Measurements from ENCODE around the gene ENTPD8. TPM values are rescaled to one million over a fixed set of nuclear protein-coding genes. Genes with fewer than 3 reads are reported as not detected.
A peak's percentile ranks its signal among the peaks of the same experiment; 100 is the strongest.

Gene ENTPD8
- total and polyA plus RNA-seq, 2 of the 4 experiments (the other 2 are of a cell fraction) = 0.07 TPM; not detected in 1

DNA sequence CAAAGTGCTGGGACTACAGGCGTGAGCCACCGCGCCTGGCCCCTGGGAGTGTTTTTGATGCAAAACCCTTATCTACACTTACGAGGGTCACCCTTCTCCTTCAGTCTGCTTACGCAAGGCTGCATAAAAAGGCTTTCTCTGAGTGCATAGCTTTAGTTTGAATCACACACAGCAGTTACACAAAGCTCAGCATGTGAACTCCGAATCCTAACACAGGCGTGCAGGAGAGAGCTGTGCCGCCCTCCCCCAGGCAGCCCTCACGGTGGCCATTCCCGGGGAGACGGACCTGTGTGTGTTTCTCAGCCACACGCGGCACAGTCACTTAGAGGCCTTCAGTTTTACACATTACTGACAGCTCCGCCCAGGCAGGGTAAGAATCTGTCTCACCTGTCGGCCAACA is 44.9 kb downstream of the ENTPD8 start:
- peak overlapping the region; percentile 13; the same call in 1 of the 2 replicates for H3K4me2 ChIP-seq (ENCODE audit: low read depth, low read length)
- BruUV-seq (replicated peaks) = no TSS peak
- no peak for TF ChIP-seq SMC3 (IDR thresholded peaks at IDR 0.05; ENCODE audit: low read depth, low read length)
- peak; percentile 95 for TF ChIP-seq CEBPB (IDR thresholded peaks at IDR 0.05; ENCODE audit: low read depth, low read length)
- TF ChIP-seq, protein P1, sequence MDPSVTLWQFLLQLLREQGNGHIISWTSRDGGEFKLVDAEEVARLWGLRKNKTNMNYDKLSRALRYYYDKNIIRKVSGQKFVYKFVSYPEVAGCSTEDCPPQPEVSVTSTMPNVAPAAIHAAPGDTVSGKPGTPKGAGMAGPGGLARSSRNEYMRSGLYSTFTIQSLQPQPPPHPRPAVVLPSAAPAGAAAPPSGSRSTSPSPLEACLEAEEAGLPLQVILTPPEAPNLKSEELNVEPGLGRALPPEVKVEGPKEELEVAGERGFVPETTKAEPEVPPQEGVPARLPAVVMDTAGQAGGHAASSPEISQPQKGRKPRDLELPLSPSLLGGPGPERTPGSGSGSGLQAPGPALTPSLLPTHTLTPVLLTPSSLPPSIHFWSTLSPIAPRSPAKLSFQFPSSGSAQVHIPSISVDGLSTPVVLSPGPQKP (IDR thresholded peaks at IDR 0.05; ENCODE audit: borderline replicate concordance, low read depth, low read length) = no peak
- TF ChIP-seq, protein P2, sequence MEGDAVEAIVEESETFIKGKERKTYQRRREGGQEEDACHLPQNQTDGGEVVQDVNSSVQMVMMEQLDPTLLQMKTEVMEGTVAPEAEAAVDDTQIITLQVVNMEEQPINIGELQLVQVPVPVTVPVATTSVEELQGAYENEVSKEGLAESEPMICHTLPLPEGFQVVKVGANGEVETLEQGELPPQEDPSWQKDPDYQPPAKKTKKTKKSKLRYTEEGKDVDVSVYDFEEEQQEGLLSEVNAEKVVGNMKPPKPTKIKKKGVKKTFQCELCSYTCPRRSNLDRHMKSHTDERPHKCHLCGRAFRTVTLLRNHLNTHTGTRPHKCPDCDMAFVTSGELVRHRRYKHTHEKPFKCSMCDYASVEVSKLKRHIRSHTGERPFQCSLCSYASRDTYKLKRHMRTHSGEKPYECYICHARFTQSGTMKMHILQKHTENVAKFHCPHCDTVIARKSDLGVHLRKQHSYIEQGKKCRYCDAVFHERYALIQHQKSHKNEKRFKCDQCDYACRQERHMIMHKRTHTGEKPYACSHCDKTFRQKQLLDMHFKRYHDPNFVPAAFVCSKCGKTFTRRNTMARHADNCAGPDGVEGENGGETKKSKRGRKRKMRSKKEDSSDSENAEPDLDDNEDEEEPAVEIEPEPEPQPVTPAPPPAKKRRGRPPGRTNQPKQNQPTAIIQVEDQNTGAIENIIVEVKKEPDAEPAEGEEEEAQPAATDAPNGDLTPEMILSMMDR (conservative IDR thresholded peaks at IDR 0.05; ENCODE audit: low read depth, low read length) = no peak
- TF ChIP-seq RAD21 (IDR thresholded peaks at IDR 0.05; ENCODE audit: low read length) = no peak; the same call in 1 of the 2 replicates
- TF ChIP-seq NFE2L2 (IDR thresholded peaks at IDR 0.05; ENCODE audit: low read depth, low read length) = no peak
- no peak for TF ChIP-seq MXI1 (IDR thresholded peaks at IDR 0.05; ENCODE audit: borderline replicate concordance, low read depth, low read length)
- peak; percentile 78 for TF ChIP-seq BHLHE40 (IDR thresholded peaks at IDR 0.05; ENCODE audit: low read depth, low read length)
- peak; percentile 60; the same call in 1 of the 2 replicates for TF ChIP-seq RFX5 (IDR thresholded peaks at IDR 0.05; ENCODE audit: low read depth, low read length)
- TF ChIP-seq MAZ (IDR thresholded peaks at IDR 0.05; ENCODE audit: borderline replicate concordance, low read depth, low read length) = no peak
- 0 out of 2 replicates have a peak, but pooled peaks have one; percentile 3 for TF ChIP-seq MAFK (IDR thresholded peaks at IDR 0.05; ENCODE audit: low read depth, low read length)
- no peak for TF ChIP-seq RCOR1 (IDR thresholded peaks at IDR 0.05; ENCODE audit: insufficient replicate concordance, low read length)
- TF ChIP-seq, protein P3, sequence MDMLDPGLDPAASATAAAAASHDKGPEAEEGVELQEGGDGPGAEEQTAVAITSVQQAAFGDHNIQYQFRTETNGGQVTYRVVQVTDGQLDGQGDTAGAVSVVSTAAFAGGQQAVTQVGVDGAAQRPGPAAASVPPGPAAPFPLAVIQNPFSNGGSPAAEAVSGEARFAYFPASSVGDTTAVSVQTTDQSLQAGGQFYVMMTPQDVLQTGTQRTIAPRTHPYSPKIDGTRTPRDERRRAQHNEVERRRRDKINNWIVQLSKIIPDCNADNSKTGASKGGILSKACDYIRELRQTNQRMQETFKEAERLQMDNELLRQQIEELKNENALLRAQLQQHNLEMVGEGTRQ (IDR thresholded peaks at IDR 0.05; ENCODE audit: low read depth, low read length) = no peak
- peak; percentile 32; the same call in 1 of the 2 replicates for TF ChIP-seq FOS (IDR thresholded peaks at IDR 0.05; ENCODE audit: low read depth, low read length)
- TF ChIP-seq CHD1 (IDR thresholded peaks at IDR 0.05; ENCODE audit: low read depth, low read length) = no peak

More for the DNA sequence above, 44.9 kb downstream of the ENTPD8 start:
- peak overlapping the region; percentile 25; the same call in 1 of the 2 replicates for H4K91ac ChIP-seq (ENCODE audit: insufficient read depth, low read depth, low read length)
- H3K23ac ChIP-seq (ENCODE audit: low read depth, low read length) = no peak overlapping the region
- CTCF ChIA-PET = no interaction called here
- H2BK120ac ChIP-seq (ENCODE audit: low read depth, low read length) = peak overlapping the region; percentile 21; the same call in 1 of the 2 replicates
- H2BK20ac ChIP-seq (ENCODE audit: low read depth, low read length) = no peak overlapping the region
- H2BK5ac ChIP-seq (ENCODE audit: low read depth, low read length, poor library complexity, severe bottlenecking) = no peak overlapping the region
- dilution Hi-C loops (cut with HindIII; ENCODE audit: low sequenced_read_pairs, unreplicated experiment) (no loop called here), in situ Hi-C loops (cut with MboI; ENCODE audit: low sequenced_read_pairs) (no loop called here), intact Hi-C loops (cut with micrococcal nuclease) (no loop called here)
- no peak overlapping the region; the same call in 1 of the 2 replicates for H3K14ac ChIP-seq (replicated peaks; ENCODE audit: low read depth, low read length)
- H3K27me3 ChIP-seq (ENCODE audit: control insufficient read depth, insufficient read depth, low read length) = no peaks in the 10 kb centered on the region
- no peaks in the 10 kb centered on the region for H3K9me3 ChIP-seq (ENCODE audit: control insufficient read depth, insufficient read depth, low read length)
- H2AK5ac ChIP-seq (ENCODE audit: low read depth, low read length) = peak overlapping the region; percentile 51; the same call in 1 of the 2 replicates
- H3K4me3 ChIP-seq (ENCODE audit: insufficient read depth, low read depth, low read length) = no peak overlapping the region
- peaks cover 4% of the 10 kb centered on the region; the same call in 1 of the 2 replicates for H3K36me3 ChIP-seq (ENCODE audit: control insufficient read depth, insufficient read depth, low read length)
- H3K27ac ChIP-seq (ENCODE audit: insufficient read depth, low read length) = peak overlapping the region; percentile 16
- H4K8ac ChIP-seq (ENCODE audit: low read depth in 2 of 2, low read length in 2 of 2) = peak overlapping the region in 1 of 2 experiments; percentile 29; a peak in 2 of 4 replicates
- H4K5ac ChIP-seq (ENCODE audit: low read depth, low read length) = no peak overlapping the region; the same call in 1 of the 2 replicates
- POLR2A ChIA-PET (ENCODE audit: unreplicated experiment) = no interaction called here
- peaks cover 7% of the 10 kb centered on the region for H3K4me1 ChIP-seq (ENCODE audit: control insufficient read depth, insufficient read depth, low read length)
- H3K79me1 ChIP-seq (ENCODE audit: low read depth in 1 of 2, low read length in 2 of 2) = no peaks in the 10 kb centered on the region; a peak in 1 of 4 replicates
- H3K4ac ChIP-seq (ENCODE audit: low read depth, low read length) = peak overlapping the region; percentile 29; the same call in 1 of the 2 replicates
- H3K9ac ChIP-seq (ENCODE audit: low read depth, low read length) = 0 out of 2 replicates have a peak overlapping the region, but pooled peaks have one; percentile 15
- no peak overlapping the region for H3K56ac ChIP-seq (ENCODE audit: extremely low read depth, insufficient read depth, low read length)
- peak overlapping the region; percentile 7 for H2AK9ac ChIP-seq (replicated peaks; ENCODE audit: low read depth, low read length, poor library complexity)
- no peak overlapping the region; the same call in 1 of the 2 replicates for H3K18ac ChIP-seq (ENCODE audit: low read depth, low read length)
- WGBS, 2 experiments (ENCODE audit: extremely low coverage in 2 of 2, insufficient read length in 1 of 2) = 80% methylated on average over 1 of the region's 15 CpGs; no CpG with 5 or more reads in 1 of the 2 experiments
- ATAC-seq (ENCODE audit: low read depth) (peak; percentile 99), DNase-seq (peak; percentile 96)
- H2BK15ac ChIP-seq (ENCODE audit: low read depth, low read length) = 0 out of 3 replicates have a peak overlapping the region, but pooled peaks have one; percentile 5
- H3K9me1 ChIP-seq (ENCODE audit: insufficient read depth, low read length) = 0 out of 2 replicates have a peak, but pooled peaks cover 3% of the 10 kb centered on the region
- H4K20me1 ChIP-seq (ENCODE audit: insufficient read depth, low read length) = no peaks in the 10 kb centered on the region; the same call in 1 of the 2 replicates
- peak overlapping the region; percentile 71 for H2AFZ ChIP-seq (replicated peaks; ENCODE audit: low read length, poor library complexity)

Measured in IMR-90 (cell line).